ENCODE data around the gene AMIGO3. TPM values are rescaled to one million over a fixed set of nuclear protein-coding genes. Genes with fewer than 3 reads are reported as not detected.

AMIGO3 gene
- total RNA-seq, 2 donors from 2014 or later, result 1.4 to 3.0 TPM

GRCh38 chr3:49732597-49732996 lies 13.1 kb upstream of the AMIGO3 start:
- H3K36me3 Mint-ChIP-seq (ENCODE audit: low read depth), result peaks cover 74% of the 10 kb centered on the region
- H3K4me1 Mint-ChIP-seq, result no peaks in the 10 kb centered on the region

GRCh38 chr3:49729966-49730609 lies 10.6 kb upstream of the AMIGO3 start:
- no peaks in the 10 kb centered on the region for H3K27me3 ChIP-seq (ENCODE audit: control insufficient read depth, insufficient read depth, low read length, poor library complexity, severe bottlenecking)
- Mint-ChIP-seq H3K36me3 (ENCODE audit: low read depth) (peaks cover 61% of the 10 kb centered on the region), H3K4me1 (no peaks in the 10 kb centered on the region), H3K4me3 (no peak overlapping the region), H3K27me3 (ENCODE audit: insufficient read depth) (no peaks in the 10 kb centered on the region), H3K27ac (no peak overlapping the region), H3K9me3 (no peaks in the 10 kb centered on the region)
- TF ChIP-seq CTCF (conservative IDR thresholded peaks at IDR 0.05), result no peak
- no peak for DNase-seq
- WGBS, 2 experiments (ENCODE audit: insufficient coverage in 1 of 2, insufficient read length in 1 of 2), result 96 to 98% methylated on average over 4 of the region's 4 CpGs
- H3K9ac ChIP-seq (ENCODE audit: extremely low read depth, low read length, poor library complexity, severe bottlenecking), result no peak overlapping the region
- H3K4me1 ChIP-seq (ENCODE audit: control insufficient read depth, insufficient read depth, low read length), result no peaks in the 10 kb centered on the region
- H3K36me3 ChIP-seq (ENCODE audit: control insufficient read depth, insufficient read depth, low read length), result peaks cover 79% of the 10 kb centered on the region
- H3K4me3 ChIP-seq (ENCODE audit: low read length), result no peak overlapping the region
- no peak overlapping the region for H3K27ac ChIP-seq (ENCODE audit: low read depth, low read length)
- H3K9me3 ChIP-seq (ENCODE audit: control insufficient read depth, low read length), result no peaks in the 10 kb centered on the region

More at GRCh38 chr3:49732597-49732996, 13.1 kb upstream of the AMIGO3 start:
- H3K9me3 ChIP-seq (ENCODE audit: control insufficient read depth, low read length), result no peaks in the 10 kb centered on the region
- no peak overlapping the region for H3K27ac ChIP-seq (ENCODE audit: low read depth, low read length)
- H3K4me1 ChIP-seq (ENCODE audit: control insufficient read depth, insufficient read depth, low read length), result no peaks in the 10 kb centered on the region
- H3K4me3 ChIP-seq (ENCODE audit: low read length), result no peak overlapping the region
- H3K36me3 ChIP-seq (ENCODE audit: control insufficient read depth, insufficient read depth, low read length), result peaks cover 80% of the 10 kb centered on the region
- H3K9ac ChIP-seq (ENCODE audit: extremely low read depth, low read length, poor library complexity, severe bottlenecking), result no peak overlapping the region
- DNase-seq, result no peak
- no peaks in the 10 kb centered on the region for H3K27me3 ChIP-seq (ENCODE audit: control insufficient read depth, insufficient read depth, low read length, poor library complexity, severe bottlenecking)
- no peak for TF ChIP-seq CTCF (conservative IDR thresholded peaks at IDR 0.05)
- H3K27me3 Mint-ChIP-seq (ENCODE audit: insufficient read depth), result no peaks in the 10 kb centered on the region
- WGBS, 2 experiments (ENCODE audit: insufficient coverage in 1 of 2, insufficient read length in 1 of 2), result 91 to 92% methylated on average over 9 to 11 of the region's 11 CpGs
- no peak overlapping the region for H3K27ac Mint-ChIP-seq
- H3K4me3 Mint-ChIP-seq, result no peak overlapping the region
- H3K9me3 Mint-ChIP-seq, result no peaks in the 10 kb centered on the region

- TF ChIP-seq CTCF (conservative IDR thresholded peaks at IDR 0.05), result no peak
- Mint-ChIP-seq H3K4me1 (peaks cover 3% of the 10 kb centered on the region), H3K36me3 (ENCODE audit: low read depth) (peaks cover 44% of the 10 kb centered on the region)
Observed at GRCh38 chr3:49727924-49728361, 8.5 kb upstream of the AMIGO3 start.

More at GRCh38 chr3:49727924-49728361, 8.5 kb upstream of the AMIGO3 start:
- Mint-ChIP-seq H3K27me3 (ENCODE audit: insufficient read depth) (no peaks in the 10 kb centered on the region), H3K27ac (no peak overlapping the region), H3K4me3 (no peak overlapping the region), H3K9me3 (no peaks in the 10 kb centered on the region)
- Histone ChIP-seq H3K4me1 (ENCODE audit: control insufficient read depth, insufficient read depth, low read length) (peaks cover 2% of the 10 kb centered on the region), H3K9me3 (ENCODE audit: control insufficient read depth, low read length) (no peaks in the 10 kb centered on the region), H3K9ac (ENCODE audit: extremely low read depth, low read length, poor library complexity, severe bottlenecking) (no peak overlapping the region), H3K27me3 (ENCODE audit: control insufficient read depth, insufficient read depth, low read length, poor library complexity, severe bottlenecking) (no peaks in the 10 kb centered on the region), H3K27ac (ENCODE audit: low read depth, low read length) (no peak overlapping the region), H3K36me3 (ENCODE audit: control insufficient read depth, insufficient read depth, low read length) (peaks cover 66% of the 10 kb centered on the region), H3K4me3 (ENCODE audit: low read length) (no peak overlapping the region)
- WGBS, 2 experiments (ENCODE audit: insufficient coverage in 1 of 2, insufficient read length in 1 of 2), result 96% methylated on average over 13 to 15 of the region's 15 CpGs
- no peak for DNase-seq
